Measurements from ENCODE around the gene KRTAP9-2.
"Not testable (repeated sequence)": the region's sequence is repeated elsewhere in the genome, so short reads cannot be mapped to it uniquely, and the experiment has no call there.

KRTAP9-2 gene, protein sequence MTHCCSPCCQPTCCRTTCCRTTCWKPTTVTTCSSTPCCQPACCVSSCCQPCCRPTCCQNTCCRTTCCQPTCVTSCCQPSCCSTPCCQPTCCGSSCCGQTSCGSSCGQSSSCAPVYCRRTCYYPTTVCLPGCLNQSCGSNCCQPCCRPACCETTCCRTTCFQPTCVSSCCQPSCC

DNA sequence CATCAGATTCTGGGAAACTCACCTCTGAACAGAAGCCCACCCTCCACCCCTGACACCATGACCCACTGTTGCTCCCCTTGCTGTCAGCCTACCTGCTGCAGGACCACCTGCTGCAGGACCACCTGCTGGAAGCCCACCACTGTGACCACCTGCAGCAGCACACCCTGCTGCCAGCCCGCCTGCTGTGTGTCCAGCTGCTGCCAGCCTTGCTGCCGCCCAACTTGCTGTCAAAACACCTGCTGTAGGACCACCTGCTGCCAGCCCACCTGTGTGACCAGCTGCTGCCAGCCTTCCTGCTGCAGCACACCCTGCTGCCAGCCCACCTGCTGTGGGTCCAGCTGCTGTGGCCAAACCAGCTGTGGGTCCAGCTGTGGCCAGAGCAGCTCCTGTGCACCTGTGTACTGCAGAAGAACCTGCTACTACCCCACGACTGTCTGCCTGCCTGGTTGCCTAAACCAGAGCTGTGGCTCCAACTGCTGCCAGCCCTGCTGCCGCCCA lies at the start of gene KRTAP9-2:
Gene KRTAP9-2, plus strand, starts transcription at position 51 of the 498 bp plus-strand sequence. Its CDS starts 7 bp downstream, at position 58.
- not testable (repeated sequence) for H3K4me1 ChIP-seq (ENCODE audit: insufficient read depth, low read length); H3K4me3 ChIP-seq (ENCODE audit: low read depth in 1 of 2, low read length in 2 of 2); H3K9ac ChIP-seq (ENCODE audit: low read length); H3K27ac ChIP-seq (ENCODE audit: low read depth, low read length); H3K36me3 ChIP-seq (ENCODE audit: insufficient read depth, low read length); H3K9me3 ChIP-seq (ENCODE audit: low read length); H3K27me3 ChIP-seq (ENCODE audit: control insufficient read depth in 1 of 2, insufficient read depth in 2 of 2, low read length in 2 of 2)

DNA sequence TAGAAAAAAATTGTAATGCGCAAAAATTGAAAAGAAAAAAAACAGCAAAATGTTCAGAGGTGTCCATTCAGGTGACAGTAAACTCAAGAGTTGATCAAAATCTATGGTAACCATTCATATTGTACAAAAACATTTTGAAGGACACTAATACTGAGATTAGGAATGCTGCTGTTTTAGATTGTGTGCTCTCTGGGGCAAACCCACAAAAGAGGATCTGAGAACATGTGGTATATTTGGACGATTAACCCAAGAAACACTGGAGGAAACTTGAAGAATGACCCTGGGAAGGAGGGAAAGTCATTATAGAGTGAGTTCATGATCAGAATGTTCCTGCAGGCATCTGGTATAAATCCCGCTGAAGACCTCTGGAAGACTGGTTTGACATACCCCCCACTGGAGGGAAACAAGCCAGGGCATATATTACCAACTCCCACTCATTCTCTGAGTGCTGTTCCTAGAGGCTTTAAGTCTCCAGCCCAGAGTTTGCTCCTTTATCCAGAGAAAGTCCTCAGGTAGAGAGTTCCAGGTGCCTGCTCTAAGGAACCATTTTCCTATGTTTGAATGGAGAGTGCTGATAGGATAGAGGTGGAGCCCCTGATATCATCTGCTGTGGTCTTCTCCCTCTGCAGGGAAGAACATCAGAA lies 49.6 kb upstream of the KRTAP9-2 start:
- Histone ChIP-seq H3K36me3 (ENCODE audit: insufficient read depth, low read length) (no peaks in the 10 kb centered on the region), H3K9me3 (ENCODE audit: low read length) (no peaks in the 10 kb centered on the region), H3K4me3 (ENCODE audit: low read depth in 1 of 2, low read length in 2 of 2) (no peak overlapping the region), H3K27ac (ENCODE audit: low read depth, low read length) (no peak overlapping the region), H3K27me3 (ENCODE audit: control insufficient read depth in 1 of 2, insufficient read depth in 2 of 2, low read length in 2 of 2) (no peaks in the 10 kb centered on the region), H3K4me1 (ENCODE audit: insufficient read depth, low read length) (no peaks in the 10 kb centered on the region), H3K9ac (ENCODE audit: low read length) (no peak overlapping the region)

DNA sequence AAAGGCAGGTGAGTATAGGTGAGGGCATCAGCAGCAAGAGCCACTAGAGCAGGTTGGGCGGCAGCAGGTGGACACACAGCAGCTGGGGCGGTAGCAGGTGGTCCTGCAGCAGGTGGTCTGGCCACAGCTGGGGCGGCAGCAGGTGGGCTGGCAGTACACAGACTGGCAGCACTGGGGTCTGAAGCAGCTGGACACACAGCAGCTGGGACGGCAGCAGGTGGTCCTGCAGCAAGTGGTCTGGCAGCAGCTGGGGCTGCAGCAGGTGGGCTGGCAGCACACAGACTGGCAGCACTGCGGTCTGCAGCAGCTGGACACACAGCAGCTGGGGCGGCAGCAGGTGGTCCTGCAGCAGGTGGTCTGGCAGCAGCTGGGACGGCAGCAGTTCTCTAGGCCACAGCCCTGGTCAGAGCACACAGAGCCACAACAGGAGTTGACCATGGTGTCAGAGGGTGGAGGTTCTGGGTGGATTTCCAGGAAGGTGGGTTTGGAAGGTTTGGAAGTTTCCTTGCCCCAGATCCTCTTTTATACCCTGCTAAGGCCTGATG lies 48.6 kb upstream of the KRTAP9-2 start, which contains the start of gene KRTAP4-2:
Gene KRTAP4-2, minus strand, starts transcription at position 495 of the 545 bp plus-strand sequence. Its CDS starts 57 bp downstream, at position 438.
- Histone ChIP-seq H3K4me3 (ENCODE audit: low read depth in 1 of 2, low read length in 2 of 2) (no peak within 1 kb of the TSS), H3K36me3 (ENCODE audit: insufficient read depth, low read length) (no peaks in the 10 kb centered on the region), H3K9me3 (ENCODE audit: low read length) (no peaks in the 10 kb centered on the region), H3K27me3 (ENCODE audit: control insufficient read depth in 1 of 2, insufficient read depth in 2 of 2, low read length in 2 of 2) (no peaks in the 10 kb centered on the region), H3K27ac (ENCODE audit: low read depth, low read length) (no peak within 1 kb of the TSS), H3K9ac (ENCODE audit: low read length) (no peak within 1 kb of the TSS), H3K4me1 (ENCODE audit: insufficient read depth, low read length) (no peaks in the 10 kb centered on the region)

DNA sequence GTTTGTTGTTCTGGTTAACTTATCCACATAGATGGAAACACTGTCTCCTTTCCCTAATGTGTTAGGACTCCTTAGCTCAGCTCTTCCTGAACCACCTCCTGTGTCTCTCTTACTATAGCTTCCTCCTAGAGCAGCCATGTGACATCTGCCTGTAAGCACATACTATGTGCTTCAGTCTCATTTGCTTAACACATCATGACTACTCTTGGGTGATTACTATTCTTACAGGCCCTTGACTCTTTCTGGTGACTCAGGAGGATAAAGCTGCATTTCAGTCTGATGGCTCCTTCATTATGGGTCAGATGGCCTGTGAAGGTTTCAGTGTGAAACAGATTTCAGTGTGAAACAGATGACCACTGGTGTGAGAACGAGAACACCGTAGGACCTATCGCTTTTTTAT lies 48.1 kb upstream of the KRTAP9-2 start:
- Histone ChIP-seq H3K4me3 (ENCODE audit: low read depth in 1 of 2, low read length in 2 of 2) (no peak overlapping the region), H3K4me1 (ENCODE audit: insufficient read depth, low read length) (no peaks in the 10 kb centered on the region), H3K27ac (ENCODE audit: low read depth, low read length) (no peak overlapping the region), H3K9ac (ENCODE audit: low read length) (no peak overlapping the region), H3K27me3 (ENCODE audit: control insufficient read depth in 1 of 2, insufficient read depth in 2 of 2, low read length in 2 of 2) (no peaks in the 10 kb centered on the region), H3K9me3 (ENCODE audit: low read length) (no peaks in the 10 kb centered on the region), H3K36me3 (ENCODE audit: insufficient read depth, low read length) (no peaks in the 10 kb centered on the region)

DNA sequence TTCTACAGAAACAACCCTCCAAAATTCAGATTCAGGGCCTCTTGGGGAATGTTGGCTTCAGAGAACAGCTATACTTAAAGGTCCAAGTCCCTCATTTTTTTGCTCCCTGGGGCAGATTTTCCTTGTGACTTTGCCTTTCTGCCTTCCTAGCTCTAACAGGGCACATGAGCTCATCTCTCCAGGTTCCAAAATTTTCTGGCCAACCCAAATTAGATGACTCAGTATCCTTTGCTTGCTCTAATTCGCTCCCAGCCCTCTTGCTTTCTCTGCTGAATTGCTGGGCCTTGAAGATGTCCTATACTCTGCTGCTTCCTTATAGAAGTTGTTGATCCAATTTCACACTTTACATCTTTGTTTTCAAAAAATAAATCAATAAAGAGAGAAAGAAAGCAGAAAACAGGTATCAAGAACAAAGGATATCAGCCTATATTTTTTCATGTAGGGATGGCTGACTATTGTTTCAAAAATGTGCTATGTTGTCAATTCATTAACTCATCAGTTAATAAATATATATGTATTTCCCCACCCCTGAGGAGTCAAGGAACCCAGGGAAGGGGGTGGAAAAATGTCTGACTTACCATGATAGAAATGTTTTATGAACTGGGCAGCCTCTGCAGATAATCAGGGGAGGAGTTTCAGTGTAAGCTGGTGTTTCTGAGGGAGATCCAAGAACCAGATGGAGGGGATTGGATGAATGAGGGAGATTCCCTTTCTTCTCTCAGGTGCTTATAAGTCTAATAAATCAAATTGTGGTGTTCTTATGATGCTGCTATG lies 47.4 kb upstream of the KRTAP9-2 start:
- H3K27ac ChIP-seq (ENCODE audit: low read depth, low read length): no peak overlapping the region
- H3K36me3 ChIP-seq (ENCODE audit: insufficient read depth, low read length): no peaks in the 10 kb centered on the region
- H3K4me3 ChIP-seq (ENCODE audit: low read depth in 1 of 2, low read length in 2 of 2): no peak overlapping the region
- H3K9ac ChIP-seq (ENCODE audit: low read length): no peak overlapping the region
- no peaks in the 10 kb centered on the region for H3K27me3 ChIP-seq (ENCODE audit: control insufficient read depth in 1 of 2, insufficient read depth in 2 of 2, low read length in 2 of 2)
- H3K4me1 ChIP-seq (ENCODE audit: insufficient read depth, low read length): no peaks in the 10 kb centered on the region
- H3K9me3 ChIP-seq (ENCODE audit: low read length): no peaks in the 10 kb centered on the region

DNA sequence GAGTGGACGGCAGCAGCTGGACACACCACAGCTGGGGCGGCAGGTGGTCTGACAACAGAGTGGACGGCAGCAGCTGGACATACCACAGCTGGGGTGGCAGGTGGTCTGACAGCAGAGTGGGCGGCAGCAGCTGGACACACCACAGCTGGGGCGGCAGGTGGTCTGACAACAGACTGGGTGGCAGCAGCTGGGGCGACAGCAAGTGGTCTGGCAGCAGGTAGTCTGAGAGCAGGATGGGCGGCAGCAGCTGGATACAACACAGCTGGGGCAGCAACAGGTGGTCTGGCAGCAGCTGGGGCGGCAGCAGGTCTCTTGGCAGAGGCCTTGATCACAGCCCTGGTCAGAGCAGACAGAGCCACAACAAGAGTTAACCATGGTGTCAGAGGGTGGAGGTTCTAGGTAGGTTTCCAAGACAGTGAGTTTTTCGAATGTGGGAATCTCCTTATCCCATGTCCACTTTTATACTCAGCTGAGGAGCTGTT lies 41.9 kb upstream of the KRTAP9-2 start, which contains the start of gene KRTAP4-1:
Gene KRTAP4-1, minus strand, starts transcription at position 432 of the 482 bp plus-strand sequence. Its CDS starts 57 bp downstream, at position 375.
- Histone ChIP-seq H3K9me3 (ENCODE audit: low read length) (no peaks in the 10 kb centered on the region), H3K4me1 (ENCODE audit: insufficient read depth, low read length) (no peaks in the 10 kb centered on the region), H3K4me3 (ENCODE audit: low read depth in 1 of 2, low read length in 2 of 2) (no peak within 1 kb of the TSS), H3K27me3 (ENCODE audit: control insufficient read depth in 1 of 2, insufficient read depth in 2 of 2, low read length in 2 of 2) (no peaks in the 10 kb centered on the region), H3K9ac (ENCODE audit: low read length) (no peak within 1 kb of the TSS), H3K27ac (ENCODE audit: low read depth, low read length) (no peak within 1 kb of the TSS), H3K36me3 (ENCODE audit: insufficient read depth, low read length) (no peaks in the 10 kb centered on the region)

DNA sequence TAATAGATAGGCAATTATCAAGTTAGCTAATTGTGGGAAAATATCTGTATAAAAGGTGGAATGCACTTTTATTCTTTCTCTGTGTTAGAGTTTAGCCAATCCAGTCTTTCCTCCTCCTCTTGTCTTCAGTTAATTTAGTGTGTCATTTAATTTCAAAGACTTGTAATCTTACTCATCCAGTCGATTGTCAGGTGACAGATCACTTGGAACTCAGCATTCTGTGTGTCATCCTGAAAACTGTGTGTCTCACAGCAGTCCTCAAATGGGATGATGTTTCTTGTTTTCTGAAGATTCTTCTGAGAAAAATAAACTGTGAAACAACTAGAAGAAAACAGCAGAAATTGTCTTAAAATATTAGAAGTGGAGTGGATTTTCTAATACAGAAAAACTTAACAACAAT lies 41.4 kb upstream of the KRTAP9-2 start:
- no peaks in the 10 kb centered on the region for H3K4me1 ChIP-seq (ENCODE audit: insufficient read depth, low read length)
- no peaks in the 10 kb centered on the region for H3K9me3 ChIP-seq (ENCODE audit: low read length)
- H3K4me3 ChIP-seq (ENCODE audit: low read depth in 1 of 2, low read length in 2 of 2): no peak overlapping the region

DNA sequence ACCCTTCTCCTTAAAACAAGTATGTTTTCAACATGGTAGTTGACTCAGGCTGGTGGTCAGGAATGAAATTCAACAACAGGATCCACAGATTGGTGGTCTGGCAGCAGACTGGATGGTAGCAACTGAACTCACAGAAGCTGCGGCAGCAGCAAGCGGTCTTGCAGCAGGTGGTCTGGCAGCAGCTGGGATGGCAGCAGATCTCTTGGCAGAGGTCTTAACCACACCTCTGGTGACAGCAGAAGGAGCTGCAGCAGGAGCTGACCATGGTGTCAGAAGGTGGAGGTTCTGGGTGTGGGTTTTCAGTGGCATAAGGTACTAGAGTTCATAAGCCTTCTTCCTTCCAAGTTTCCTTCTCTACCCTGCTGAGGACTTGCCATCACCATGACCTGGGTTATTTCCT lies 39.6 kb upstream of the KRTAP9-2 start:
- Histone ChIP-seq H3K9ac (ENCODE audit: low read length) (no peak overlapping the region), H3K36me3 (ENCODE audit: insufficient read depth, low read length) (no peaks in the 10 kb centered on the region), H3K4me1 (ENCODE audit: insufficient read depth, low read length) (no peaks in the 10 kb centered on the region), H3K27ac (ENCODE audit: low read depth, low read length) (no peak overlapping the region), H3K27me3 (ENCODE audit: control insufficient read depth in 1 of 2, insufficient read depth in 2 of 2, low read length in 2 of 2) (peaks cover 0 to 4% of the 10 kb centered on the region in 2 donors), H3K9me3 (ENCODE audit: low read length) (no peaks in the 10 kb centered on the region), H3K4me3 (ENCODE audit: low read depth in 1 of 2, low read length in 2 of 2) (no peak overlapping the region)

More for the DNA sequence above, 41.4 kb upstream of the KRTAP9-2 start:
- no peak overlapping the region for H3K9ac ChIP-seq (ENCODE audit: low read length)
- H3K36me3 ChIP-seq (ENCODE audit: insufficient read depth, low read length): no peaks in the 10 kb centered on the region
- no peak overlapping the region for H3K27ac ChIP-seq (ENCODE audit: low read depth, low read length)
- peaks cover 0 to 1% of the 10 kb centered on the region in 2 donors for H3K27me3 ChIP-seq (ENCODE audit: control insufficient read depth in 1 of 2, insufficient read depth in 2 of 2, low read length in 2 of 2)

DNA sequence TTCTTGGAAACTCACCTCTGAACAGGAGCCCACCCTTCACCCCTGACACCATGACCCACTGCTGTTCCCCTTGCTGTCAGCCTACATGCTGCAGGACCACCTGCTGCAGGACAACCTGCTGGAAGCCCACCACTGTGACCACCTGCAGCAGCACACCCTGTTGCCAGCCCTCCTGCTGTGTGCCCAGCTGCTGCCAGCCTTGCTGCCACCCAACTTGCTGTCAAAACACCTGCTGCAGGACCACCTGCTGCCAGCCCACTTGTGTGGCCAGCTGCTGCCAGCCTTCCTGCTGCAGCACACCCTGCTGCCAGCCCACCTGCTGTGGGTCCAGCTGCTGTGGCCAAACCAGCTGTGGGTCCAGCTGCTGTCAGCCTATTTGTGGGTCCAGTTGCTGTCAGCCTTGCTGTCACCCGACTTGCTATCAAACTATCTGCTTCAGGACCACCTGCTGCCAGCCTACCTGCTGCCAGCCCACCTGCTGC lies 36.6 kb upstream of the KRTAP9-2 start, which contains the start of gene KRTAP9-1:
Gene KRTAP9-1, plus strand, starts transcription at position 51 of the 482 bp plus-strand sequence. Its CDS starts 0 bp downstream, at position 51.
- not testable (repeated sequence) for H3K4me3 ChIP-seq (ENCODE audit: low read depth in 1 of 2, low read length in 2 of 2); H3K36me3 ChIP-seq (ENCODE audit: insufficient read depth, low read length); H3K4me1 ChIP-seq (ENCODE audit: insufficient read depth, low read length); H3K9ac ChIP-seq (ENCODE audit: low read length); H3K27me3 ChIP-seq (ENCODE audit: control insufficient read depth in 1 of 2, insufficient read depth in 2 of 2, low read length in 2 of 2); H3K9me3 ChIP-seq (ENCODE audit: low read length); H3K27ac ChIP-seq (ENCODE audit: low read depth, low read length)

DNA sequence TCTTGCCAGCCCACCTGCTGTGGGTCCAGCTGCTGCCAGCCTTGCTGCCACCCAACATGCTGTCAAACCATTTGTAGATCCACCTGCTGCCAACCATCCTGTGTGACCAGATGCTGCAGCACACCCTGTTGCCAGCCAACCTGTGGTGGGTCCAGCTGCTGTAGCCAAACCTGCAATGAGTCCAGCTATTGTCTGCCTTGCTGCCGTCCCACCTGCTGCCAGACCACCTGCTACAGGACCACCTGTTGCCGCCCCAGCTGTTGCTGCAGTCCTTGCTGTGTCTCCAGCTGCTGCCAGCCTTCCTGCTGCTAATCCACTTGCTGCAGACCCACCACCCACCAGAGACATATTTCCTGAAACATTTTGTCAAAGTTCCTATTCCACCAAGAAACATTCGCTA lies 36.1 kb upstream of the KRTAP9-2 start:
- no peak overlapping the region for H3K27ac ChIP-seq (ENCODE audit: low read depth, low read length)
- no peaks in the 10 kb centered on the region for H3K9me3 ChIP-seq (ENCODE audit: low read length)
- H3K4me1 ChIP-seq (ENCODE audit: insufficient read depth, low read length): no peaks in the 10 kb centered on the region
- H3K36me3 ChIP-seq (ENCODE audit: insufficient read depth, low read length): no peaks in the 10 kb centered on the region
- no peak overlapping the region for H3K4me3 ChIP-seq (ENCODE audit: low read depth in 1 of 2, low read length in 2 of 2)
- H3K9ac ChIP-seq (ENCODE audit: low read length): no peak overlapping the region
- H3K27me3 ChIP-seq (ENCODE audit: control insufficient read depth in 1 of 2, insufficient read depth in 2 of 2, low read length in 2 of 2): peaks cover 0 to 4% of the 10 kb centered on the region in 2 donors

DNA sequence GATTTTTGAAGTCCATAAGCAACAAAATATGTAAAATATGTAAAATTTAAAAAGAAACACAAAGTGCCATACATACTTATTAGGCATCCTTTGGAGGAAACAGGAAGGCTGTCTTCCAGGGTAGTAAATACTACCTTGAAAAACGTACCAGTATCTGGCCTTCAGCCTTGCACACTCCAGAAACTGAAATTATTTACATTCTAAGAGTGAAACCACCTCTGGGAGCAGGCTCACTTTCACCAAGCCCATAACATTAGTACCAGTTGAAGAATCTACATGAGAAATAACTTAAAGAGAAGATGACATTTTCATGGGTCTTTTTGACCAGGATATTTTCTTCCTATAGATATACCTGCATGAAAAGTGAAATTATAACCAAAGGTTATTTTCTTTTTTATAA lies 30.4 kb upstream of the KRTAP9-2 start:
- no peaks in the 10 kb centered on the region for H3K36me3 ChIP-seq (ENCODE audit: insufficient read depth, low read length)
- H3K9me3 ChIP-seq (ENCODE audit: low read length): no peaks in the 10 kb centered on the region
- no peaks in the 10 kb centered on the region for H3K27me3 ChIP-seq (ENCODE audit: control insufficient read depth in 1 of 2, insufficient read depth in 2 of 2, low read length in 2 of 2)
- H3K4me3 ChIP-seq (ENCODE audit: low read depth in 1 of 2, low read length in 2 of 2): no peak overlapping the region
- H3K27ac ChIP-seq (ENCODE audit: low read depth, low read length): no peak overlapping the region
- no peaks in the 10 kb centered on the region for H3K4me1 ChIP-seq (ENCODE audit: insufficient read depth, low read length)
- H3K9ac ChIP-seq (ENCODE audit: low read length): no peak overlapping the region

Measured in muscle layer of colon (tissue), 2 donors.